Neural cell (in vitro differentiated cells): ENCODE measurements around the gene MYBBP1A. TPM values are rescaled to one million over a fixed set of nuclear protein-coding genes. Genes with fewer than 3 reads are reported as not detected.

Experiments
- H2AFZ ChIP-seq: fragments of 200-600, 300-800 bp; sonication (generic), shearing (Covaris generic); 2 replicates; pipeline ENCODE4 v1.6.0; 2014; ENCODE audit warnings: low read depth, mild to moderate bottlenecking, antibody characterized with exemption, low read length, moderate library complexity
- H3F3A ChIP-seq: fragments of 200-600 bp; shearing (Covaris generic); 2 replicates; pipeline ENCODE4 v1.6.1; 2016; ENCODE audit warnings: mild to moderate bottlenecking, moderate library complexity, mixed read lengths, antibody characterized with exemption, low read length; ENCODE audit not compliant: insufficient read depth, poor library complexity, severe bottlenecking
- H3K27ac ChIP-seq: fragments of 200-600, 300-800 bp; sonication (generic), shearing (Covaris generic); 2 replicates; pipeline ENCODE4 v1.5.1; 2014; ENCODE audit warnings: mild to moderate bottlenecking, low read length, moderate library complexity
- H3K27me3 ChIP-seq: fragments of 300-800, 200-600 bp; sonication (generic), shearing (Covaris generic); 2 replicates; pipeline ENCODE4 v1.6.0; 2014; ENCODE audit warnings: mild to moderate bottlenecking, low read depth, low read length, moderate library complexity; ENCODE audit not compliant: insufficient read depth
- H3K36me3 ChIP-seq: fragments of 300-800, 200-600 bp; sonication (generic), shearing (Covaris generic); 2 replicates; pipeline ENCODE4 v1.5.1; 2014; ENCODE audit warnings: mild to moderate bottlenecking, antibody characterized with exemption, low read length, moderate library complexity; ENCODE audit not compliant: insufficient read depth
- H3K4me2 ChIP-seq: fragments of 300-800, 200-600 bp; sonication (generic), shearing (Covaris generic); 2 replicates; pipeline ENCODE4 v1.6.0; 2014; ENCODE audit warnings: mild to moderate bottlenecking, low read length
- H3K4me3 ChIP-seq: fragments of 300-800, 200-600 bp; sonication (generic), shearing (Covaris generic); 2 replicates; pipeline ENCODE4 v1.5.1; 2014; ENCODE audit warnings: mild to moderate bottlenecking, low read length, moderate library complexity
- H3K79me2 ChIP-seq: fragments of 200-600 bp; shearing (Covaris generic); replicated peaks from 2 replicates; pipeline ENCODE4 v1.6.0; 2014; ENCODE audit warnings: mild to moderate bottlenecking, low read length, moderate library complexity; ENCODE audit not compliant: insufficient read depth
- H3K9ac ChIP-seq: fragments of 300-800, 200-600 bp; sonication (generic), shearing (Covaris generic); 2 replicates; pipeline ENCODE4 v1.6.1; 2016; ENCODE audit warnings: mild to moderate bottlenecking, low read length, mixed read lengths
- H3K9me2 ChIP-seq: fragments of 200-600 bp; shearing (Covaris generic); 2 replicates; pipeline ENCODE4 v1.6.1; 2016; ENCODE audit warnings: mild to moderate bottlenecking, low read length, mixed read lengths; ENCODE audit not compliant: insufficient read depth
- H3K9me3 ChIP-seq: fragments of 200-600, 300-800 bp; sonication (generic), shearing (Covaris generic); 2 replicates; pipeline ENCODE4 v1.6.1; 2016; ENCODE audit warnings: mild to moderate bottlenecking, mixed run types, low read length, moderate library complexity, mixed read lengths
- H4K20me1 ChIP-seq: fragments of 200-600 bp; shearing (Covaris generic); 2 replicates; pipeline ENCODE4 v1.6.1; 2016; ENCODE audit warnings: mild to moderate bottlenecking, mixed run types; ENCODE audit not compliant: insufficient read depth
- EP300 ChIP-seq: fragments of 450-650 bp; conservative IDR thresholded peaks from 2 replicates; pipeline ENCODE4 v1.6.1; 2014; ENCODE audit warnings: antibody characterized with exemption, mild to moderate bottlenecking, moderate library complexity; ENCODE audit not compliant: poor library complexity, severe bottlenecking
- EZH2 ChIP-seq: fragments of 200-600, 300-800 bp; shearing (Covaris generic), sonication (generic); IDR thresholded peaks from 2 replicates; pipeline ENCODE4 v1.6.1; 2014; ENCODE audit warnings: antibody characterized with exemption, low read length, borderline replicate concordance, mild to moderate bottlenecking; ENCODE audit not compliant: insufficient read depth, poor library complexity, severe bottlenecking
- MXI1 ChIP-seq: fragments of 450-650 bp; conservative IDR thresholded peaks from 2 replicates; pipeline ENCODE4 v1.6.1; 2014; ENCODE audit warnings: antibody characterized with exemption, mild to moderate bottlenecking; ENCODE audit not compliant: poor library complexity, severe bottlenecking
- POLR2AphosphoS5 ChIP-seq: IDR thresholded peaks from 2 replicates; pipeline ENCODE4 v1.6.1; 2012
- RAD21 ChIP-seq: fragments of 450-650 bp; conservative IDR thresholded peaks from 2 replicates; pipeline ENCODE4 v1.6.1; 2014; ENCODE audit warnings: antibody characterized with exemption, mild to moderate bottlenecking, moderate library complexity
- SMC3 ChIP-seq: fragments of 450-650 bp; conservative IDR thresholded peaks from 2 replicates; pipeline ENCODE4 v1.6.1; 2014; ENCODE audit warnings: antibody characterized with exemption, mild to moderate bottlenecking, moderate library complexity; ENCODE audit not compliant: poor library complexity
- TAF1 ChIP-seq: IDR thresholded peaks from 2 replicates; pipeline ENCODE4 v1.6.1; 2012; ENCODE audit warnings: low read depth
- polyA plus RNA-seq: library from polyadenylated mRNA; depleted of rRNA; stranded (reverse); fragments of >200 nt; gene quantifications from 2 replicates; pipeline ENCODE4 v1.2.3, GENCODE V29; 2014
- TF ChIP-seq, protein P1 (sequence below): IDR thresholded peaks from 2 replicates; pipeline ENCODE4 v1.6.1; 2012; ENCODE audit warnings: borderline replicate concordance
- TF ChIP-seq, protein P2 (sequence below): fragments of 450-650 bp; IDR thresholded peaks from 2 replicates; pipeline ENCODE4 v1.5.1; 2014; ENCODE audit warnings: antibody characterized with exemption, mild to moderate bottlenecking, moderate library complexity; ENCODE audit not compliant: poor library complexity, severe bottlenecking

MYBBP1A gene
- polyA plus RNA-seq, 1 donor from 2014 or later, result 15.6 TPM

DNA sequence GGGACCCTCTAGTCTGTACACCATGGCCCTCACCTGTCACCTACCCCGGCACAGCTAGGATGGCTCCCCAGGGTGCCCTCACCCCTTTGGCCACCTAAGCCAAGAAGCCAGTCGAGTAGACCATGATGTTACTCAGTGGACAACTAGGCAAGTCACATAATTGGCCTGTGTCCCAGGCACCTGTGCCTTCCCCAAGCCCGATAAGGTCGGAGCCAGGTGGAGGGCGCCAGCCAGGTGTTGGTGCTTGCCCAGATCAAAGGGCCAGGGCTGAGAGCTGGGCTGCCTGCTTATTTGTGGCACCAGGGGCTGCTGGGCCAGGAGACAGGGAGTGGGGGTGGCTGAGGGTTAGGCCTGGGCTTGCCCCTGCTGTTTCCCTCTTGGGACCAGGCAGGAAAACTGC, 39.7 kb downstream of the MYBBP1A start:
- Histone ChIP-seq H3K4me2 (no peak overlapping the region), H3K27me3 (no peaks in the 10 kb centered on the region), H2AFZ (no peak overlapping the region), H3K9me2 (no peaks in the 10 kb centered on the region), H3K36me3 (no peaks in the 10 kb centered on the region), H3K4me3 (no peak overlapping the region), H3K79me2 (no peaks in the 10 kb centered on the region), H3K9ac (no peak overlapping the region), H3F3A (no peaks in the 10 kb centered on the region), H3K9me3 (no peaks in the 10 kb centered on the region), H4K20me1 (no peaks in the 10 kb centered on the region), H3K27ac (no peak overlapping the region)
- TF ChIP-seq EP300, result no peak
- TF ChIP-seq MXI1, result no peak
- no peak for TF ChIP-seq TAF1
- no peak for TF ChIP-seq POLR2AphosphoS5
- TF ChIP-seq RAD21, result no peak
- TF ChIP-seq, protein P1, sequence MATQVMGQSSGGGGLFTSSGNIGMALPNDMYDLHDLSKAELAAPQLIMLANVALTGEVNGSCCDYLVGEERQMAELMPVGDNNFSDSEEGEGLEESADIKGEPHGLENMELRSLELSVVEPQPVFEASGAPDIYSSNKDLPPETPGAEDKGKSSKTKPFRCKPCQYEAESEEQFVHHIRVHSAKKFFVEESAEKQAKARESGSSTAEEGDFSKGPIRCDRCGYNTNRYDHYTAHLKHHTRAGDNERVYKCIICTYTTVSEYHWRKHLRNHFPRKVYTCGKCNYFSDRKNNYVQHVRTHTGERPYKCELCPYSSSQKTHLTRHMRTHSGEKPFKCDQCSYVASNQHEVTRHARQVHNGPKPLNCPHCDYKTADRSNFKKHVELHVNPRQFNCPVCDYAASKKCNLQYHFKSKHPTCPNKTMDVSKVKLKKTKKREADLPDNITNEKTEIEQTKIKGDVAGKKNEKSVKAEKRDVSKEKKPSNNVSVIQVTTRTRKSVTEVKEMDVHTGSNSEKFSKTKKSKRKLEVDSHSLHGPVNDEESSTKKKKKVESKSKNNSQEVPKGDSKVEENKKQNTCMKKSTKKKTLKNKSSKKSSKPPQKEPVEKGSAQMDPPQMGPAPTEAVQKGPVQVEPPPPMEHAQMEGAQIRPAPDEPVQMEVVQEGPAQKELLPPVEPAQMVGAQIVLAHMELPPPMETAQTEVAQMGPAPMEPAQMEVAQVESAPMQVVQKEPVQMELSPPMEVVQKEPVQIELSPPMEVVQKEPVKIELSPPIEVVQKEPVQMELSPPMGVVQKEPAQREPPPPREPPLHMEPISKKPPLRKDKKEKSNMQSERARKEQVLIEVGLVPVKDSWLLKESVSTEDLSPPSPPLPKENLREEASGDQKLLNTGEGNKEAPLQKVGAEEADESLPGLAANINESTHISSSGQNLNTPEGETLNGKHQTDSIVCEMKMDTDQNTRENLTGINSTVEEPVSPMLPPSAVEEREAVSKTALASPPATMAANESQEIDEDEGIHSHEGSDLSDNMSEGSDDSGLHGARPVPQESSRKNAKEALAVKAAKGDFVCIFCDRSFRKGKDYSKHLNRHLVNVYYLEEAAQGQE, result no peak
- TF ChIP-seq EZH2, result no peak
- TF ChIP-seq SMC3, result no peak
- TF ChIP-seq, protein P2, sequence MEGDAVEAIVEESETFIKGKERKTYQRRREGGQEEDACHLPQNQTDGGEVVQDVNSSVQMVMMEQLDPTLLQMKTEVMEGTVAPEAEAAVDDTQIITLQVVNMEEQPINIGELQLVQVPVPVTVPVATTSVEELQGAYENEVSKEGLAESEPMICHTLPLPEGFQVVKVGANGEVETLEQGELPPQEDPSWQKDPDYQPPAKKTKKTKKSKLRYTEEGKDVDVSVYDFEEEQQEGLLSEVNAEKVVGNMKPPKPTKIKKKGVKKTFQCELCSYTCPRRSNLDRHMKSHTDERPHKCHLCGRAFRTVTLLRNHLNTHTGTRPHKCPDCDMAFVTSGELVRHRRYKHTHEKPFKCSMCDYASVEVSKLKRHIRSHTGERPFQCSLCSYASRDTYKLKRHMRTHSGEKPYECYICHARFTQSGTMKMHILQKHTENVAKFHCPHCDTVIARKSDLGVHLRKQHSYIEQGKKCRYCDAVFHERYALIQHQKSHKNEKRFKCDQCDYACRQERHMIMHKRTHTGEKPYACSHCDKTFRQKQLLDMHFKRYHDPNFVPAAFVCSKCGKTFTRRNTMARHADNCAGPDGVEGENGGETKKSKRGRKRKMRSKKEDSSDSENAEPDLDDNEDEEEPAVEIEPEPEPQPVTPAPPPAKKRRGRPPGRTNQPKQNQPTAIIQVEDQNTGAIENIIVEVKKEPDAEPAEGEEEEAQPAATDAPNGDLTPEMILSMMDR, result no peak

DNA sequence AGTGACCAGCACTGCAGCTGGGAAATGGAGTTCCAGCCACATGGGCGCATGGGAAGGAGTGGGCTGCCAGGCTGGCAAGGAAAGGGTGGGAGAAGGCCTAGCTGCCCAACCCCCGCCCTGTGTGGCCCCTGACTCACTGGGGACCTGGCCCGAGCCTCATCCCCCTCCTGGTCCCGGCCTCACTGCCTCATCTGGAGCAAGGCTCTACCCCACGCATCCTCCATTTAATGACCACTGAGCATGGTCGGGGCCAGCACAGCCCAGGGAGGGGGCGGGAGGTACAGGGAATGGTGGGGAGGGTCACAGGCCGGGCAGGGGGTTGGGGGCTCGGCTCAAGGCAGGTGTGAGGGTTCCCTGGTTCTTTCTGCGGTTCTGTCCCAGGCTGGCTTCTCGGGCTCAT, 40.4 kb downstream of the MYBBP1A start:
- no peak overlapping the region for H3K4me2 ChIP-seq
- H3K36me3 ChIP-seq, result no peaks in the 10 kb centered on the region
- no peak overlapping the region for H2AFZ ChIP-seq
- no peaks in the 10 kb centered on the region for H4K20me1 ChIP-seq
- no peak overlapping the region for H3K9ac ChIP-seq
- H3K9me3 ChIP-seq, result no peaks in the 10 kb centered on the region
- H3K27ac ChIP-seq, result no peak overlapping the region
- H3K9me2 ChIP-seq, result no peaks in the 10 kb centered on the region
- TF ChIP-seq, protein P2, result no peak
- TF ChIP-seq TAF1, result no peak
- TF ChIP-seq POLR2AphosphoS5, result no peak
- no peak for TF ChIP-seq EP300
- TF ChIP-seq MXI1, result no peak
- no peak for TF ChIP-seq RAD21
- TF ChIP-seq SMC3, result no peak
- TF ChIP-seq, protein P1, result no peak
- TF ChIP-seq EZH2, result no peak
- no peaks in the 10 kb centered on the region for H3K27me3 ChIP-seq
- H3F3A ChIP-seq, result no peaks in the 10 kb centered on the region
- no peaks in the 10 kb centered on the region for H3K79me2 ChIP-seq
- H3K4me3 ChIP-seq, result no peak overlapping the region
